Lung (tissue), 12 donors: ENCODE measurements around the gene SYT3. TPM values are rescaled to one million over a fixed set of nuclear protein-coding genes. Genes with fewer than 3 reads are reported as not detected.

Experiments
- ATAC-seq: fragments of 200-7000 bp; cut with Tn5 transposase; one replicate; pipeline ENCODE4 v1.9.1; 2020; ENCODE audit warnings: moderate number of reproducible peaks; ENCODE audit not compliant: insufficient read depth, low FRiP score
- DNase-seq, 3 donors: peaks; one replicate each; pipeline ENCODE4 v3.0.0-alpha.2; 2013 to 2017
- H3K27ac ChIP-seq, 2 donors: one replicate each; pipeline ENCODE4 v1.5.1; 2013; ENCODE audit warnings: mild to moderate bottlenecking in 2 of 2, moderate library complexity in 2 of 2, control low read depth in 1 of 2, inconsistent platforms in 1 of 2, low read depth in 1 of 2, low read length in 1 of 2
- H3K27me3 ChIP-seq, 3 donors: one replicate each; pipeline ENCODE4 v1.5.1; 2013; ENCODE audit warnings: low read length in 2 of 3; ENCODE audit not compliant: control insufficient read depth in 3 of 3, insufficient read depth in 3 of 3
- H3K36me3 ChIP-seq, 4 donors: one replicate each; pipeline ENCODE4 v1.5.1; 2013; ENCODE audit warnings: low read length in 4 of 4, mild to moderate bottlenecking in 1 of 4, moderate library complexity in 1 of 4; ENCODE audit not compliant: control insufficient read depth in 4 of 4, insufficient read depth in 4 of 4
- H3K4me1 ChIP-seq, 5 donors: one replicate each; pipeline ENCODE4 v1.5.1; 2013; ENCODE audit warnings: low read length in 5 of 5, mild to moderate bottlenecking in 2 of 5, moderate library complexity in 1 of 5; ENCODE audit not compliant: control insufficient read depth in 5 of 5, insufficient read depth in 5 of 5
- H3K4me3 ChIP-seq: one replicate; pipeline ENCODE4 v1.5.1; 2013; ENCODE audit warnings: mild to moderate bottlenecking, control low read depth, moderate library complexity
- H3K9ac ChIP-seq, 2 donors: one replicate each; pipeline ENCODE4 v1.5.1; 2013; ENCODE audit warnings: low read length in 2 of 2, control low read depth in 1 of 2; ENCODE audit not compliant: insufficient read depth in 1 of 2
- H3K9me3 ChIP-seq, 4 donors: one replicate each; pipeline ENCODE4 v1.5.1; 2013; ENCODE audit warnings: low read length in 3 of 4, mild to moderate bottlenecking in 1 of 4, moderate library complexity in 1 of 4; ENCODE audit not compliant: control insufficient read depth in 4 of 4, insufficient read depth in 3 of 4
- WGBS, 2 donors: extraction: QIAGEN DNeasy Blood & Tissue Kit; methylation state at CpG; one replicate each; pipeline ENCODE4 v1.1.7; 2013; 5-methylcytosine and 5-hydroxymethylcytosine counted together
- polyA plus RNA-seq, 2 donors: library from polyadenylated mRNA; stranded (reverse); fragments of 200-250 nt; gene quantifications; one replicate each; pipeline ENCODE4 v1.2.1, GENCODE V29; 2013
- total RNA-seq, 2 donors: library from RNA; depleted of rRNA in 1 of 2; stranded (reverse); fragments of >200 nt in 1 of 2; gene quantifications; one replicate each; pipeline ENCODE4 v1.2.1, GENCODE V29; 2014 to 2021
- TF ChIP-seq, protein P1 (sequence below): IDR thresholded peaks from 2 replicates; pipeline ENCODE4 v1.5.1; 2012; ENCODE audit warnings: mild to moderate bottlenecking; ENCODE audit errors: control extremely low read depth, extremely low read depth
- donor health status: control.
- donor health status: control.
- donor health status: Bipolar disorder and iron deficiency.
- donor health status: healthy.
- donor health status: DM: yes; HTN: yes; CAD: no.

SYT3 gene
- total and polyA plus RNA-seq, 4 donors: 0.23 to 1.5 (median 0.70) TPM

GRCh38 chr19:50657222-50657669 is 17.6 kb upstream of the SYT3 start:
- no peak overlapping the region for H3K27ac ChIP-seq
- no peak for ATAC-seq
- H3K27me3 ChIP-seq: peaks cover 8 to 49% (median 19%) of the 10 kb centered on the region in 3 donors
- DNase-seq: no peak
- TF ChIP-seq, protein P1, sequence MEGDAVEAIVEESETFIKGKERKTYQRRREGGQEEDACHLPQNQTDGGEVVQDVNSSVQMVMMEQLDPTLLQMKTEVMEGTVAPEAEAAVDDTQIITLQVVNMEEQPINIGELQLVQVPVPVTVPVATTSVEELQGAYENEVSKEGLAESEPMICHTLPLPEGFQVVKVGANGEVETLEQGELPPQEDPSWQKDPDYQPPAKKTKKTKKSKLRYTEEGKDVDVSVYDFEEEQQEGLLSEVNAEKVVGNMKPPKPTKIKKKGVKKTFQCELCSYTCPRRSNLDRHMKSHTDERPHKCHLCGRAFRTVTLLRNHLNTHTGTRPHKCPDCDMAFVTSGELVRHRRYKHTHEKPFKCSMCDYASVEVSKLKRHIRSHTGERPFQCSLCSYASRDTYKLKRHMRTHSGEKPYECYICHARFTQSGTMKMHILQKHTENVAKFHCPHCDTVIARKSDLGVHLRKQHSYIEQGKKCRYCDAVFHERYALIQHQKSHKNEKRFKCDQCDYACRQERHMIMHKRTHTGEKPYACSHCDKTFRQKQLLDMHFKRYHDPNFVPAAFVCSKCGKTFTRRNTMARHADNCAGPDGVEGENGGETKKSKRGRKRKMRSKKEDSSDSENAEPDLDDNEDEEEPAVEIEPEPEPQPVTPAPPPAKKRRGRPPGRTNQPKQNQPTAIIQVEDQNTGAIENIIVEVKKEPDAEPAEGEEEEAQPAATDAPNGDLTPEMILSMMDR: no peak
- H3K4me3 ChIP-seq: no peak overlapping the region
- 58 to 60% methylated on average over 6 of the region's 6 CpGs for WGBS, 2 donors
- H3K9ac ChIP-seq: no peak overlapping the region
- no peaks in the 10 kb centered on the region for H3K36me3 ChIP-seq
- peaks cover 0 to 13% (median 0%) of the 10 kb centered on the region in 5 donors for H3K4me1 ChIP-seq
- H3K9me3 ChIP-seq: peaks cover 0 to 14% (median 3%) of the 10 kb centered on the region in 4 donors

GRCh38 chr19:50654882-50655281 is 15.2 kb upstream of the SYT3 start:
- H3K27ac ChIP-seq: no peak overlapping the region
- H3K36me3 ChIP-seq: no peaks in the 10 kb centered on the region
- ATAC-seq (no peak), DNase-seq (no peak)
- H3K4me3 ChIP-seq: no peak overlapping the region
- no peak overlapping the region for H3K9ac ChIP-seq
- peaks cover 0 to 14% (median 3%) of the 10 kb centered on the region in 4 donors for H3K9me3 ChIP-seq
- peaks cover 3 to 33% (median 8%) of the 10 kb centered on the region in 3 donors for H3K27me3 ChIP-seq
- H3K4me1 ChIP-seq: peaks cover 0 to 13% (median 0%) of the 10 kb centered on the region in 5 donors
- TF ChIP-seq, protein P1: no peak

DNA sequence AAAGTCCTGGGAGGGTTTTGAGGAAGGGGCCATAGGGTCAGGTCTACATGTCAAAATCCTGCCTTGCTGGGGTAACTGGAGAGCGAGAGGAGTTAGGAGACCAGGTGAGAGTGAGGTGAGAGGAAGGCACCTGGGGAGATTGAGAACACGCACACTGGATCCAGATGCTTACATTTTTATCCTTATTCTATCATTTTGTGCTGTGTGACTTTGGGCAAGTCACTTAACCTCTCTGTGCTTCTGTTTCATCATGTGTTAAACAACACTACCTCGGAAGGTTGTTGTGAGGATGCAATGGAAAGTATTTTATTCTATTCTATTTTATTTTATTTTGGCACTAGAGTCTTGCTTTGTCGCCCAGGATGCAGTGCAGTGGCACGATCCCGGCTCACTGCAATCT is 13.0 kb upstream of the SYT3 start:
- H3K4me3 ChIP-seq: no peak overlapping the region
- peaks cover 0 to under 1% (median 0%) of the 10 kb centered on the region in 5 donors for H3K4me1 ChIP-seq
- H3K36me3 ChIP-seq: no peaks in the 10 kb centered on the region
- H3K9me3 ChIP-seq: peaks cover 0 to 14% (median 3%) of the 10 kb centered on the region in 4 donors
- ATAC-seq (no peak), DNase-seq (no peak)
- WGBS, 2 donors: 91 to 95% methylated on average over 6 of the region's 6 CpGs
- H3K27ac ChIP-seq: no peak overlapping the region
- no peak overlapping the region for H3K9ac ChIP-seq
- TF ChIP-seq, protein P1: no peak
- H3K27me3 ChIP-seq: peaks cover 2 to 30% (median 3%) of the 10 kb centered on the region in 3 donors

GRCh38 chr19:50651174-50651573 is 11.5 kb upstream of the SYT3 start:
- ATAC-seq: no peak

More at GRCh38 chr19:50651174-50651573, 11.5 kb upstream of the SYT3 start:
- Histone ChIP-seq H3K27ac (no peak overlapping the region), H3K4me3 (no peak overlapping the region), H3K4me1 (no peaks in the 10 kb centered on the region), H3K27me3 (peaks cover 3 to 23% (median 3%) of the 10 kb centered on the region in 3 donors), H3K9ac (no peak overlapping the region), H3K9me3 (peaks cover 0 to 17% (median 3%) of the 10 kb centered on the region in 4 donors), H3K36me3 (no peaks in the 10 kb centered on the region)
- DNase-seq: no peak
- TF ChIP-seq, protein P1: no peak
- 78 to 88% methylated on average over 2 of the region's 2 CpGs for WGBS, 2 donors
